B cell (primary cell): ENCODE data around the gene JPT2. TPM values are rescaled to one million over a fixed set of nuclear protein-coding genes. Genes with fewer than 3 reads are reported as not detected.

ENCODE experiments used
- ATAC-seq: fragments of 200-7000 bp; cut with Tn5 transposase; one replicate; pipeline ENCODE4 v1.10.0; 2021; ENCODE audit warnings: low read depth, mild to moderate bottlenecking, moderate number of reproducible peaks, moderate library complexity
- CTCF ChIA-PET: fragments of 350-600 bp; sonication (Branson Sonifier 250); formaldehyde crosslinking; loops from one replicate; lab custom pipeline; 2021; ENCODE audit warnings: antibody characterized with exemption, inconsistent platforms; lab: Charles Lee
- POLR2A ChIA-PET: fragments of 350-600 bp; sonication (Branson Sonifier 250); formaldehyde crosslinking; loops from one replicate; lab custom pipeline; 2021; ENCODE audit warnings: antibody characterized with exemption; lab: Charles Lee
- DNase-seq: peaks from one replicate; pipeline ENCODE4 v3.0.0; 2013
- H2AFZ ChIP-seq: 2 replicates; pipeline ENCODE4 v1.6.1; 2012; ENCODE audit warnings: mild to moderate bottlenecking, low read depth, low read length; ENCODE audit not compliant: insufficient read depth, poor library complexity, severe bottlenecking
- H3K27ac ChIP-seq, 2 donors: 1 replicate in 1 of 2; 2 replicates in 1 of 2; pipeline ENCODE4 v1.5.1; 2012 to 2013; ENCODE audit warnings: low read length in 2 of 2, mild to moderate bottlenecking in 2 of 2, moderate library complexity in 1 of 2
- H3K27me3 ChIP-seq, 4 experiments: fragments of 200-600 bp in 1 of 4; sonication (generic) in 1 of 4; replicated peaks in 1 of 4; 1 replicate in 2 of 4; 2 replicates in 2 of 4; pipeline versions ENCODE4 v1.6.1 to v1.7.0; 2013 to 2016; ENCODE audit warnings: low read length in 3 of 4, mild to moderate bottlenecking in 2 of 4, mixed read lengths in 1 of 4, moderate library complexity in 1 of 4; ENCODE audit not compliant: insufficient read depth in 4 of 4, control insufficient read depth in 3 of 4; ENCODE audit errors: control extremely low read depth in 1 of 4
- H3K36me3 ChIP-seq, 2 experiments: replicated peaks in 1 of 2; 1 replicate in 1 of 2; 2 replicates in 1 of 2; pipeline versions ENCODE4 v1.6.1 to v1.7.1; 2013; ENCODE audit warnings: low read length in 1 of 2; ENCODE audit not compliant: insufficient read depth in 2 of 2, control insufficient read depth in 1 of 2; ENCODE audit errors: control extremely low read depth in 1 of 2, extremely low read depth in 1 of 2
- H3K4me1 ChIP-seq, 2 donors: fragments of 200-600 bp in 1 of 2; sonication (generic) in 1 of 2; 1 replicate in 1 of 2; 2 replicates in 1 of 2; pipeline versions ENCODE4 v1.5.1 to v1.6.1; 2013 to 2017; ENCODE audit warnings: low read length in 2 of 2; ENCODE audit not compliant: control insufficient read depth in 2 of 2, insufficient read depth in 2 of 2
- H3K4me2 ChIP-seq: replicated peaks from 2 replicates; pipeline ENCODE3; 2012; ENCODE audit warnings: mild to moderate bottlenecking, low read depth, low read length; ENCODE audit not compliant: poor library complexity, severe bottlenecking
- H3K4me3 ChIP-seq, 5 experiments: fragments of 200-600 bp in 1 of 5; sonication (generic) in 1 of 5; 1 replicate in 3 of 5; 2 replicates in 2 of 5; pipeline versions ENCODE4 v1.5.1 to v1.7.0; 2011 to 2016; ENCODE audit warnings: low read length in 4 of 5, mild to moderate bottlenecking in 4 of 5, low read depth in 2 of 5, control low read depth in 1 of 5, moderate library complexity in 1 of 5; ENCODE audit not compliant: insufficient read depth in 1 of 5; ENCODE audit errors: control extremely low read depth in 1 of 5, extremely low read depth in 1 of 5
- H3K79me2 ChIP-seq: fragments of 200-600 bp; sonication (generic); one replicate; pipeline ENCODE4 v1.6.0; 2016; ENCODE audit warnings: low read length; ENCODE audit not compliant: control insufficient read depth, insufficient read depth
- H3K9ac ChIP-seq: fragments of 200-600 bp; sonication (generic); 2 replicates; pipeline ENCODE4 v1.6.1; 2017; ENCODE audit warnings: mild to moderate bottlenecking, low read length, moderate library complexity
- H3K9me3 ChIP-seq, 3 donors: one replicate each; pipeline versions ENCODE4 v1.6.1 to v1.7.1; 2013; ENCODE audit warnings: low read length in 2 of 3; ENCODE audit not compliant: control insufficient read depth in 2 of 3, insufficient read depth in 1 of 3; ENCODE audit errors: control extremely low read depth in 1 of 3
- H4K20me1 ChIP-seq: 2 replicates; pipeline ENCODE4 v1.6.0; 2012; ENCODE audit warnings: mild to moderate bottlenecking, low read length; ENCODE audit not compliant: insufficient read depth, control insufficient read depth, poor library complexity, severe bottlenecking
- H3K27ac Mint-ChIP-seq: one replicate; pipeline ENCODE4 v1.8.0; 2021; ENCODE audit warnings: mixed read lengths
- H3K27me3 Mint-ChIP-seq: one replicate; pipeline ENCODE4 v1.8.0; 2021; ENCODE audit warnings: mixed read lengths
- H3K4me1 Mint-ChIP-seq: one replicate; pipeline ENCODE4 v1.8.0; 2021; ENCODE audit warnings: mixed read lengths
- H3K4me3 Mint-ChIP-seq: one replicate; pipeline ENCODE4 v1.8.0; 2021; ENCODE audit warnings: mixed read lengths
- H3K9me3 Mint-ChIP-seq: one replicate; pipeline ENCODE4 v1.8.0; 2022; ENCODE audit warnings: mixed read lengths; ENCODE audit not compliant: insufficient read depth
- EZH2 ChIP-seq: IDR thresholded peaks from 2 replicates; pipeline ENCODE4 v1.6.1; 2012; ENCODE audit warnings: borderline replicate concordance, low read depth, mild to moderate bottlenecking, moderate library complexity, low read length; ENCODE audit not compliant: insufficient read depth, poor library complexity, severe bottlenecking
- WGBS: methylation state at CpG from one replicate; pipeline ENCODE4 v1.1.5; 2013; ENCODE audit warnings: missing lambda C conversion rate; ENCODE audit not compliant: insufficient coverage; 5-methylcytosine and 5-hydroxymethylcytosine counted together
- intact Hi-C: fragments of 100-400 bp; cut with micrococcal nuclease; formaldehyde crosslinking; loops from one replicate; pipeline ENCODE4 v1.10.0; 2022
- polyA plus RNA-seq: library from polyadenylated mRNA; depleted of rRNA; stranded (reverse); fragments of >200 nt; gene quantifications from 2 replicates; pipeline ENCODE4 v1.2.3, GENCODE V29; 2012
- total RNA-seq, 2 donors: library from RNA; stranded (reverse); fragments of 120-200 nt in 1 of 2; gene quantifications; 1 replicate in 1 of 2; 2 replicates in 1 of 2; pipeline versions ENCODE4 v1.2.3 to v1.2.4, GENCODE V29; 2013 to 2022
- TF ChIP-seq, protein P1 (sequence below): fragments of 200-600 bp; IDR thresholded peaks from one replicate; pipeline ENCODE4 v1.8.0; 2022; ENCODE audit warnings: antibody characterized with exemption, mild to moderate bottlenecking

The JPT2 gene
- total and polyA plus RNA-seq, 2 donors (not counting 1 experiment from before 2014, with no cell fraction given): 10.7 to 45.7 TPM

- Histone ChIP-seq H3K4me2 (no peak overlapping the region), H3K36me3 (peaks cover 2 to 42% of the 10 kb centered on the region in 2 experiments), H3K9me3 (no peaks in the 10 kb centered on the region), H4K20me1 (peaks cover 6% of the 10 kb centered on the region), H3K79me2 (peaks cover 18% of the 10 kb centered on the region), H2AFZ (no peak overlapping the region), H3K27ac (no peak overlapping the region), H3K4me3 (no peak overlapping the region), H3K9ac (no peak overlapping the region), H3K27me3 (no peaks in the 10 kb centered on the region), H3K4me1 (peaks cover 24 to 35% of the 10 kb centered on the region in 2 donors)
- H3K4me1 Mint-ChIP-seq: peaks cover 30% of the 10 kb centered on the region
- ATAC-seq (no peak), DNase-seq (no peak)
- no peak overlapping the region for H3K27ac Mint-ChIP-seq
- H3K9me3 Mint-ChIP-seq: no peaks in the 10 kb centered on the region
- no peak overlapping the region for H3K4me3 Mint-ChIP-seq
- intact Hi-C loops: no loop called here
- no CpG with 5 or more reads among the region's 4 CpGs for WGBS
- TF ChIP-seq, protein P1, sequence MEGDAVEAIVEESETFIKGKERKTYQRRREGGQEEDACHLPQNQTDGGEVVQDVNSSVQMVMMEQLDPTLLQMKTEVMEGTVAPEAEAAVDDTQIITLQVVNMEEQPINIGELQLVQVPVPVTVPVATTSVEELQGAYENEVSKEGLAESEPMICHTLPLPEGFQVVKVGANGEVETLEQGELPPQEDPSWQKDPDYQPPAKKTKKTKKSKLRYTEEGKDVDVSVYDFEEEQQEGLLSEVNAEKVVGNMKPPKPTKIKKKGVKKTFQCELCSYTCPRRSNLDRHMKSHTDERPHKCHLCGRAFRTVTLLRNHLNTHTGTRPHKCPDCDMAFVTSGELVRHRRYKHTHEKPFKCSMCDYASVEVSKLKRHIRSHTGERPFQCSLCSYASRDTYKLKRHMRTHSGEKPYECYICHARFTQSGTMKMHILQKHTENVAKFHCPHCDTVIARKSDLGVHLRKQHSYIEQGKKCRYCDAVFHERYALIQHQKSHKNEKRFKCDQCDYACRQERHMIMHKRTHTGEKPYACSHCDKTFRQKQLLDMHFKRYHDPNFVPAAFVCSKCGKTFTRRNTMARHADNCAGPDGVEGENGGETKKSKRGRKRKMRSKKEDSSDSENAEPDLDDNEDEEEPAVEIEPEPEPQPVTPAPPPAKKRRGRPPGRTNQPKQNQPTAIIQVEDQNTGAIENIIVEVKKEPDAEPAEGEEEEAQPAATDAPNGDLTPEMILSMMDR: no peak
- no peak for TF ChIP-seq EZH2
- ChIA-PET POLR2A (interaction anchor here (0.6 kb wide), 1 partner anchor 498 kb away, joined by 11 read pairs; no protein-coding TSS in a partner anchor), CTCF (interaction anchor here (0.5 kb wide), 1 partner anchor 29 kb away, joined by 3 read pairs; no protein-coding TSS in a partner anchor)
- no peaks in the 10 kb centered on the region for H3K27me3 Mint-ChIP-seq
These were observed 27.9 kb upstream of the JPT2 start for GRCh38 chr16:1650131-1650530.

DNA sequence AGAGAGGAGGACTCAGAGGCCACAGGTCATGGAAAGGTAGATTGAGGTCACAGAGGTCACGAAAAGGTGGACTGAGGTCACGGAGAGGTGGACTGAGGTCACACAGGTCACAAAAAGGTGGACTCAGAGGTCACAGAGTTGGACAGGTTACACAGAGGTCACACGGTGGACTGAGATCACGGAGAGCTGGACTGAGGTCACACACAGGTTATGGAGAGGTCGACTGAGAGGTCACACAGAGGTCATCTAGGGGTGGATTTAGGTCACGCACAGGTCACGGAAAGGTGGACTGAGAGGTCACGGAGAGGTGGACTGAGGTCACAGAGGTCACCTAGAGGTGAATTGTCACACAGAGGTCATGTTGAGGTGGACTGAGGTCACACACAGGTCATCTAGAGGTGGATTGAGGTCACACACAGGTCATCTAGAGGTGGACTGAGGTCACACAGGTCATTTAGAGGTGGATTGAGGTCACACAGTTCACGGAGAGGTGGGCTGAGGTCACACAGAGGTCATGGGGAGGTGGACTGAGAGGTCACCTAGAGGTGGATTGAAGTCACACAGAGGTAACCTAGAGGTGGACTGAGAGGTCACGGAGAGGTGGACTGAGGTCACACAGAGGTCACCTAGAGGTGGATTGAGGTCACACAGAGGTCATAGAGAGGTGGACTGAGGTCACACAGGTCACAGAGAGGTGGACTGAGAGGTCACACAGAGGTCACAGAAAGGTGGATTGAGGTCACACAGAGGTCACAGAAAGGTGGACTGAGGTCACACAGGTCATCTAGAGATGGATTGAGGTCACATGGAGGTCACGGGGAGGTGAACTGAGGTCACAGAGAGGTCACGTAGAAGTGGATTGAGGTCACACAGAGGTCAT is 26.7 kb upstream of the JPT2 start:
- peaks cover 23% of the 10 kb centered on the region for H3K4me1 Mint-ChIP-seq
- no peaks in the 10 kb centered on the region for H3K9me3 Mint-ChIP-seq
- H3K4me3 Mint-ChIP-seq: no peak overlapping the region
- no peaks in the 10 kb centered on the region for H3K27me3 ChIP-seq
- DNase-seq: no peak
- CTCF ChIA-PET: no interaction called here
- peaks cover 20 to 31% of the 10 kb centered on the region in 2 donors for H3K4me1 ChIP-seq
- 96% methylated on average over 12 of the region's 12 CpGs for WGBS
- H4K20me1 ChIP-seq: peaks cover 6% of the 10 kb centered on the region
- H3K4me3 ChIP-seq: no peak overlapping the region
- H3K36me3 ChIP-seq: peaks cover 2 to 49% of the 10 kb centered on the region in 2 experiments
- POLR2A ChIA-PET: no interaction called here
- no peaks in the 10 kb centered on the region for H3K9me3 ChIP-seq
- H3K4me2 ChIP-seq: no peak overlapping the region
- no peak overlapping the region for H2AFZ ChIP-seq
- TF ChIP-seq EZH2: no peak
- no peak overlapping the region for H3K27ac ChIP-seq
- intact Hi-C loops: no loop called here
- no peaks in the 10 kb centered on the region for H3K27me3 Mint-ChIP-seq
- no peak overlapping the region for H3K27ac Mint-ChIP-seq
- no peak for ATAC-seq
- H3K9ac ChIP-seq: no peak overlapping the region
- peaks cover 22% of the 10 kb centered on the region for H3K79me2 ChIP-seq
